PC-9 (cell line): ENCODE data around the gene SIK3.

Experiments used
- EZH2 ChIP-seq: fragments of 200-600 bp; sonication (generic); IDR thresholded peaks from 2 replicates; pipeline ENCODE4 v1.8.0; 2017; ENCODE audit warnings: antibody characterized with exemption, low read depth
- TF ChIP-seq, protein P1 (sequence below): fragments of 200-600 bp; sonication (generic); conservative IDR thresholded peaks from 2 replicates; pipeline ENCODE4 v1.6.1; 2017; ENCODE audit warnings: mixed run types, antibody characterized with exemption, mild to moderate bottlenecking, moderate library complexity

DNA sequence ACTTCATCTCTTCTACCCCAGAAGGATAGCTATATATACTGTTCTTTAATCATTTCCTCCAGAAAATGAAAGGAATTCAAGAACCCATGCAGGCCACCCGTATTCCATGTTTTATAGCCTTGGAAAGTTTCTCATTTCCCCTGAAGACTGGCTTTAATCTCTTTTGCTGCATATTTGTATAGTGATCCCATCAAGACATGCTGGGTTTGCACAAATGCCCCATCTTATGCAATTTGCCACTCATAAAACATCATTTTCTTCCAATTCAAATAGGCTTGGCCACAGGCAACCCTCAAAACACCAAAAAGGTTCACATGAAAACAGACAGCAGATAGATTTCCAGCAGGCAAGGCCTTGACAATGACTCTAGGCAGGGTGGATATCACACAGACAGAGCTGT, 232.5 kb downstream of the SIK3 start:
- TF ChIP-seq, protein P1, sequence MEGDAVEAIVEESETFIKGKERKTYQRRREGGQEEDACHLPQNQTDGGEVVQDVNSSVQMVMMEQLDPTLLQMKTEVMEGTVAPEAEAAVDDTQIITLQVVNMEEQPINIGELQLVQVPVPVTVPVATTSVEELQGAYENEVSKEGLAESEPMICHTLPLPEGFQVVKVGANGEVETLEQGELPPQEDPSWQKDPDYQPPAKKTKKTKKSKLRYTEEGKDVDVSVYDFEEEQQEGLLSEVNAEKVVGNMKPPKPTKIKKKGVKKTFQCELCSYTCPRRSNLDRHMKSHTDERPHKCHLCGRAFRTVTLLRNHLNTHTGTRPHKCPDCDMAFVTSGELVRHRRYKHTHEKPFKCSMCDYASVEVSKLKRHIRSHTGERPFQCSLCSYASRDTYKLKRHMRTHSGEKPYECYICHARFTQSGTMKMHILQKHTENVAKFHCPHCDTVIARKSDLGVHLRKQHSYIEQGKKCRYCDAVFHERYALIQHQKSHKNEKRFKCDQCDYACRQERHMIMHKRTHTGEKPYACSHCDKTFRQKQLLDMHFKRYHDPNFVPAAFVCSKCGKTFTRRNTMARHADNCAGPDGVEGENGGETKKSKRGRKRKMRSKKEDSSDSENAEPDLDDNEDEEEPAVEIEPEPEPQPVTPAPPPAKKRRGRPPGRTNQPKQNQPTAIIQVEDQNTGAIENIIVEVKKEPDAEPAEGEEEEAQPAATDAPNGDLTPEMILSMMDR = no peak
- no peak for TF ChIP-seq EZH2
